ENCODE results near the gene CECR2. TPM values are rescaled to one million over a fixed set of nuclear protein-coding genes. Genes with fewer than 3 reads are reported as not detected.

Gene CECR2
- polyA plus RNA-seq, 1 donor from 2014 or later = 2.1 TPM

GRCh38 chr22:17334983-17335382 lies 34.3 kb upstream of the CECR2 start:
- Histone ChIP-seq H3K27ac (ENCODE audit: low read length) (no peak overlapping the region), H3K9ac (ENCODE audit: low read length) (no peak overlapping the region), H2AFZ (ENCODE audit: low read depth, low read length) (no peak overlapping the region), H3K4me3 (ENCODE audit: low read length) (no peak overlapping the region), H3K9me2 (ENCODE audit: insufficient read depth, low read length) (no peaks in the 10 kb centered on the region), H3K27me3 (ENCODE audit: insufficient read depth, low read depth, low read length) (no peaks in the 10 kb centered on the region), H3K79me2 (replicated peaks; ENCODE audit: insufficient read depth, low read length) (no peaks in the 10 kb centered on the region), H3K36me3 (ENCODE audit: insufficient read depth, low read length) (no peaks in the 10 kb centered on the region), H3F3A (ENCODE audit: insufficient read depth, low read length, poor library complexity, severe bottlenecking) (no peaks in the 10 kb centered on the region), H3K4me2 (ENCODE audit: low read length) (no peak overlapping the region), H3K9me3 (ENCODE audit: low read length) (no peaks in the 10 kb centered on the region), H4K20me1 (ENCODE audit: insufficient read depth) (no peaks in the 10 kb centered on the region)
- TF ChIP-seq MXI1 (conservative IDR thresholded peaks at IDR 0.05; ENCODE audit: poor library complexity, severe bottlenecking) = no peak
- TF ChIP-seq, protein P1, sequence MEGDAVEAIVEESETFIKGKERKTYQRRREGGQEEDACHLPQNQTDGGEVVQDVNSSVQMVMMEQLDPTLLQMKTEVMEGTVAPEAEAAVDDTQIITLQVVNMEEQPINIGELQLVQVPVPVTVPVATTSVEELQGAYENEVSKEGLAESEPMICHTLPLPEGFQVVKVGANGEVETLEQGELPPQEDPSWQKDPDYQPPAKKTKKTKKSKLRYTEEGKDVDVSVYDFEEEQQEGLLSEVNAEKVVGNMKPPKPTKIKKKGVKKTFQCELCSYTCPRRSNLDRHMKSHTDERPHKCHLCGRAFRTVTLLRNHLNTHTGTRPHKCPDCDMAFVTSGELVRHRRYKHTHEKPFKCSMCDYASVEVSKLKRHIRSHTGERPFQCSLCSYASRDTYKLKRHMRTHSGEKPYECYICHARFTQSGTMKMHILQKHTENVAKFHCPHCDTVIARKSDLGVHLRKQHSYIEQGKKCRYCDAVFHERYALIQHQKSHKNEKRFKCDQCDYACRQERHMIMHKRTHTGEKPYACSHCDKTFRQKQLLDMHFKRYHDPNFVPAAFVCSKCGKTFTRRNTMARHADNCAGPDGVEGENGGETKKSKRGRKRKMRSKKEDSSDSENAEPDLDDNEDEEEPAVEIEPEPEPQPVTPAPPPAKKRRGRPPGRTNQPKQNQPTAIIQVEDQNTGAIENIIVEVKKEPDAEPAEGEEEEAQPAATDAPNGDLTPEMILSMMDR (IDR thresholded peaks at IDR 0.05; ENCODE audit: poor library complexity, severe bottlenecking) = no peak
- no peak for TF ChIP-seq RAD21 (conservative IDR thresholded peaks at IDR 0.05)
- no peak for TF ChIP-seq POLR2AphosphoS5 (IDR thresholded peaks at IDR 0.05)
- no peak for TF ChIP-seq TAF1 (IDR thresholded peaks at IDR 0.05; ENCODE audit: low read depth)
- no peak for TF ChIP-seq REST (IDR thresholded peaks at IDR 0.05; ENCODE audit: borderline replicate concordance)
- no peak for TF ChIP-seq SMC3 (conservative IDR thresholded peaks at IDR 0.05; ENCODE audit: poor library complexity)
- no peak for TF ChIP-seq EP300 (conservative IDR thresholded peaks at IDR 0.05; ENCODE audit: poor library complexity, severe bottlenecking)
- TF ChIP-seq EZH2 (IDR thresholded peaks at IDR 0.05; ENCODE audit: borderline replicate concordance, insufficient read depth, low read length, poor library complexity, severe bottlenecking) = no peak

GRCh38 chr22:17336061-17336460 lies 33.2 kb upstream of the CECR2 start:
- Histone ChIP-seq H3K9me2 (ENCODE audit: insufficient read depth, low read length) (no peaks in the 10 kb centered on the region), H3K79me2 (replicated peaks; ENCODE audit: insufficient read depth, low read length) (no peaks in the 10 kb centered on the region), H3K9ac (ENCODE audit: low read length) (no peak overlapping the region), H3K4me2 (ENCODE audit: low read length) (no peak overlapping the region), H4K20me1 (ENCODE audit: insufficient read depth) (no peaks in the 10 kb centered on the region), H3F3A (ENCODE audit: insufficient read depth, low read length, poor library complexity, severe bottlenecking) (no peaks in the 10 kb centered on the region), H2AFZ (ENCODE audit: low read depth, low read length) (no peak overlapping the region), H3K9me3 (ENCODE audit: low read length) (no peaks in the 10 kb centered on the region), H3K36me3 (ENCODE audit: insufficient read depth, low read length) (no peaks in the 10 kb centered on the region), H3K27me3 (ENCODE audit: insufficient read depth, low read depth, low read length) (no peaks in the 10 kb centered on the region), H3K4me3 (ENCODE audit: low read length) (no peak overlapping the region), H3K27ac (ENCODE audit: low read length) (no peak overlapping the region)
- TF ChIP-seq EP300 (conservative IDR thresholded peaks at IDR 0.05; ENCODE audit: poor library complexity, severe bottlenecking) = no peak

DNA sequence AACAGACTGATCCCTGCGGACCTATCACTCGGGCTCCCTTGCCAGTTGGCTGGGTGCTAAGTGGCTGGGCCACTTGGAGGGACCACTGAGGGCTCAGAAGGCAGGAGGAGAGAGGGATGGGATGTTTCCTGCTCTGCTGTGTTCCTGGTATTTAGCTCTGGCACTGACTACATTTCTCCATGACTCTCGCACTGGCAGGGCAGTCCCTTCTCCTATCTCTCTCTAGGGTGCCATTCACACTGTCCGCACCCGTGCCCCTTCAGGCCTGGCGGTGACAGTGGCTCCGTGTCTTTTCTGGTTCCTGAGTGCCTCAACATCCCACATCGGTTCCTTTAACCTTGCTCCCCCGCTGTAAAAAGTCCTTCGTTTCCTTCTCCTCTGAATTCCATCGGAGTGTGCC lies 31.6 kb upstream of the CECR2 start:
- Histone ChIP-seq H4K20me1 (ENCODE audit: insufficient read depth) (no peaks in the 10 kb centered on the region), H2AFZ (ENCODE audit: low read depth, low read length) (no peak overlapping the region), H3K4me3 (ENCODE audit: low read length) (no peak overlapping the region), H3K27me3 (ENCODE audit: insufficient read depth, low read depth, low read length) (no peaks in the 10 kb centered on the region), H3K79me2 (replicated peaks; ENCODE audit: insufficient read depth, low read length) (no peaks in the 10 kb centered on the region), H3K4me2 (ENCODE audit: low read length) (no peak overlapping the region), H3K36me3 (ENCODE audit: insufficient read depth, low read length) (no peaks in the 10 kb centered on the region), H3K9ac (ENCODE audit: low read length) (no peak overlapping the region), H3F3A (ENCODE audit: insufficient read depth, low read length, poor library complexity, severe bottlenecking) (no peaks in the 10 kb centered on the region), H3K9me3 (ENCODE audit: low read length) (no peaks in the 10 kb centered on the region), H3K9me2 (ENCODE audit: insufficient read depth, low read length) (no peaks in the 10 kb centered on the region), H3K27ac (ENCODE audit: low read length) (no peak overlapping the region)
- TF ChIP-seq EZH2 (IDR thresholded peaks at IDR 0.05; ENCODE audit: borderline replicate concordance, insufficient read depth, low read length, poor library complexity, severe bottlenecking) = no peak
- no peak for TF ChIP-seq MXI1 (conservative IDR thresholded peaks at IDR 0.05; ENCODE audit: poor library complexity, severe bottlenecking)
- no peak for TF ChIP-seq POLR2AphosphoS5 (IDR thresholded peaks at IDR 0.05)
- TF ChIP-seq EP300 (conservative IDR thresholded peaks at IDR 0.05; ENCODE audit: poor library complexity, severe bottlenecking) = no peak
- TF ChIP-seq REST (IDR thresholded peaks at IDR 0.05; ENCODE audit: borderline replicate concordance) = no peak
- TF ChIP-seq TAF1 (IDR thresholded peaks at IDR 0.05; ENCODE audit: low read depth) = no peak
- no peak for TF ChIP-seq SMC3 (conservative IDR thresholded peaks at IDR 0.05; ENCODE audit: poor library complexity)
- TF ChIP-seq, protein P1 (IDR thresholded peaks at IDR 0.05; ENCODE audit: poor library complexity, severe bottlenecking) = no peak
- TF ChIP-seq RAD21 (conservative IDR thresholded peaks at IDR 0.05) = no peak
